Measurements from ENCODE around the gene GRAMD2A.

DNA sequence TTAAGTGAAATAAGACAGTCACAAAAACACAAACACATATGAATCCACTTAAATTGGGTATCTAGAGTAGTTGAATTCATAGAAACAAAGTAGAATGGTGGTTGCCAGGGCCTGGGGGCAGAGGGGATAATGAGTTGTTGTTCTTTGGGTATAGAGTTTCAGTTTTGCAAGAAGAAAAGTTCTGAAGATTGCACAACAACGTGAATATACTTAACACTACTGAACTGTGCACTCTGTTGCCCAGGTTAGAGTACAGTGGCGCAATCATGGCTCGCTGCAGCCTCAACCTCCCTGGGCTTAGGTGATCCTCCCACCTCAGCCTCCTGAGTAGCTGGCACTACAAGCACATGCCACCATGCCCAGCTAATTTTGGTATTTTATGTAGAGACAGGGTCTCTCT lies 14.9 kb downstream of the GRAMD2A start:
- no peak for TF ChIP-seq YY1 (IDR thresholded peaks at IDR 0.05; ENCODE audit: insufficient read depth, insufficient read length)
- no peak for TF ChIP-seq SUZ12 (IDR thresholded peaks at IDR 0.05; ENCODE audit: extremely low read depth, insufficient read depth, insufficient read length)
- no peak for TF ChIP-seq ZNF274 (IDR thresholded peaks at IDR 0.05; ENCODE audit: low read depth, low read length)

All from NT2/D1 (cell line).